GM23338 (cell line): ENCODE data around the gene COBL.

Experiments
- CTCF ChIP-seq, 2 experiments: fragments of 200-600 bp in 1 of 2; sonication (generic) in 1 of 2; conservative IDR thresholded peaks; 2 replicates each; pipeline versions ENCODE4 v1.5.1 to v1.6.1; 2016 to 2017; ENCODE audit warnings: antibody characterized with exemption in 2 of 2, low read depth in 2 of 2, mild to moderate bottlenecking in 2 of 2, moderate library complexity in 1 of 2
- EZH2 ChIP-seq: fragments of 200-600 bp; sonication (generic); IDR thresholded peaks from one replicate; pipeline ENCODE4 v1.8.0; 2017; ENCODE audit warnings: antibody characterized with exemption, mild to moderate bottlenecking, low read depth; ENCODE audit not compliant: unreplicated experiment
- EZH2phosphoT487 ChIP-seq: fragments of 200-600 bp; sonication (generic); IDR thresholded peaks from one replicate; pipeline ENCODE4 v1.8.1; 2018; ENCODE audit warnings: antibody characterized with exemption; ENCODE audit not compliant: unreplicated experiment
- JUNB ChIP-seq: IDR thresholded peaks from one replicate; pipeline ENCODE4 v1.6.1; 2016; ENCODE audit warnings: antibody characterized with exemption; ENCODE audit not compliant: unreplicated experiment
- NANOG ChIP-seq: IDR thresholded peaks from 2 replicates; pipeline ENCODE4 v1.6.1; 2016; ENCODE audit warnings: antibody characterized with exemption, borderline replicate concordance
- POLR2AphosphoS5 ChIP-seq: IDR thresholded peaks from 2 replicates; pipeline ENCODE4 v1.6.1; 2016; ENCODE audit warnings: antibody characterized with exemption, low read depth
- STAT1 ChIP-seq: IDR thresholded peaks from one replicate; pipeline ENCODE4 v1.6.1; 2016; ENCODE audit warnings: antibody characterized with exemption; ENCODE audit not compliant: unreplicated experiment
- ZNF331 ChIP-seq: fragments of 250-450 bp; sonication (Bioruptor Pico); IDR thresholded peaks from 2 replicates; pipeline ENCODE4 v1.5.0; 2020; ENCODE audit warnings: low read depth, mild to moderate bottlenecking, moderate library complexity

- TF ChIP-seq CTCF (conservative IDR thresholded peaks at IDR 0.05; ENCODE audit: low read depth in 2 of 2) (no peak), POLR2AphosphoS5 (no peak), NANOG (no peak), STAT1 (no peak), EZH2 (no peak), ZNF331 (CRISPR knock-in tag) (no peak), EZH2phosphoT487 (no peak), JUNB (no peak)
These were observed 2.4 kb upstream of the COBL start for GRCh38 chr7:51318886-51319579.
